Spleen (tissue), 11 donors: Measurements from ENCODE around the gene ACKR1. TPM values are rescaled to one million over a fixed set of nuclear protein-coding genes. Genes with fewer than 3 reads are reported as not detected.

Experiments used
- DNase-seq: peaks from one replicate; pipeline ENCODE4 v3.0.0-alpha.2; 2020
- H3K27ac ChIP-seq, 8 donors: fragments of 200-600 bp; sonication (generic) in 7 of 8; 1 replicate in 4 of 8; 2 replicates in 4 of 8; pipeline versions ENCODE4 v1.5.0 to v1.8.0; 2016 to 2021; ENCODE audit warnings: inconsistent platforms in 4 of 8, mild to moderate bottlenecking in 4 of 8, moderate library complexity in 1 of 8
- H3K27me3 ChIP-seq, 7 donors: fragments of 200-600 bp; sonication (generic) in 6 of 7; replicated peaks in 1 of 7; 1 replicate in 4 of 7; 2 replicates in 3 of 7; pipeline versions ENCODE4 v1.5.0 to v1.8.0; 2016 to 2021; ENCODE audit warnings: inconsistent platforms in 3 of 7, mild to moderate bottlenecking in 1 of 7
- H3K36me3 ChIP-seq, 6 donors: fragments of 200-600 bp; sonication (generic) in 5 of 6; 1 replicate in 4 of 6; 2 replicates in 2 of 6; pipeline versions ENCODE4 v1.5.0 to v1.8.0; 2016 to 2021; ENCODE audit warnings: inconsistent platforms in 2 of 6
- H3K4me1 ChIP-seq, 6 donors: fragments of 200-600 bp; sonication (generic) in 5 of 6; 1 replicate in 3 of 6; 2 replicates in 3 of 6; pipeline versions ENCODE4 v1.5.0 to v1.8.0; 2016 to 2021; ENCODE audit warnings: inconsistent platforms in 3 of 6
- H3K4me3 ChIP-seq, 8 donors: fragments of 200-600 bp; sonication (generic) in 7 of 8; 1 replicate in 4 of 8; 2 replicates in 4 of 8; pipeline versions ENCODE4 v1.5.0 to v1.8.0; 2016 to 2021; ENCODE audit warnings: inconsistent platforms in 4 of 8, mild to moderate bottlenecking in 4 of 8, moderate library complexity in 2 of 8
- H3K9me3 ChIP-seq, 8 donors: fragments of 200-600 bp; sonication (generic) in 7 of 8; 1 replicate in 4 of 8; 2 replicates in 4 of 8; pipeline versions ENCODE4 v1.5.0 to v1.8.0; 2016 to 2021; ENCODE audit warnings: inconsistent platforms in 4 of 8
- CTCF ChIP-seq, 11 experiments: fragments of 200-600 bp in 7 of 11; fragments of 450-650 bp in 4 of 11; sonication (generic) in 4 of 11; IDR thresholded peaks in 8 of 11; conservative IDR thresholded peaks in 3 of 11; 1 replicate in 7 of 11; 2 replicates in 4 of 11; pipeline versions ENCODE4 v1.4.0 to v1.8.0; 2016 to 2021; ENCODE audit warnings: antibody characterized with exemption in 11 of 11, inconsistent platforms in 4 of 11, mild to moderate bottlenecking in 1 of 11
- POLR2A ChIP-seq, 3 donors: fragments of 450-650 bp; IDR thresholded peaks; one replicate each; pipeline ENCODE4 v1.5.1; 2017; ENCODE audit warnings: antibody characterized with exemption in 3 of 3, mild to moderate bottlenecking in 1 of 3
- POLR2AphosphoS5 ChIP-seq, 3 donors: sonication (generic); formaldehyde crosslinking; IDR thresholded peaks; one replicate each; pipeline ENCODE4 v1.5.1; 2017; ENCODE audit warnings: antibody characterized with exemption in 3 of 3
- WGBS, 5 donors: extraction: QIAGEN DNeasy Blood & Tissue Kit in 3 of 5; methylation state at CpG; one replicate each; pipeline versions ENCODE4 v1.1.5 to v1.1.7; 2013 to 2018; 5-methylcytosine and 5-hydroxymethylcytosine counted together
- intact Hi-C: fragments of 100-400 bp; cut with DNase I; formaldehyde crosslinking; loops from one replicate; pipeline ENCODE4 v1.15.0; 2023; ENCODE audit warnings: low total_unique reads
- polyA plus RNA-seq, 3 donors: library from polyadenylated mRNA; stranded (reverse); fragments of 200-250 nt; gene quantifications; one replicate each; pipeline ENCODE4 v1.2.1, GENCODE V29; 2013
- total RNA-seq, 7 donors: library from RNA; depleted of rRNA in 3 of 7; stranded (reverse); fragments of >200 nt in 3 of 7; fragmentation: NEBNext Ultra II Directional in 4 of 7; extraction: Animal tissue kit (Norgen Biotek cat#: 25700) in 4 of 7; gene quantifications; one replicate each; pipeline versions ENCODE4 v1.1.0 to v1.2.1, GENCODE V29; 2016 to 2021
- donor health status: healthy with polysubstance abuse.
- donor health status: DM: no; HTN: no; CAD: no; lungs with moderate emphysema.
- donor health status: DM: no; HTN: no; CAD: no.
- donor health status: Bipolar disorder and iron deficiency.
- donor health status: healthy.
- donor health status: DM: no; HTN: no; CAD: no.
- donor health status: DM: yes; HTN: yes; CAD: no.

Gene ACKR1
- total and polyA plus RNA-seq, 10 donors = 17.6 to 141 (median 99.6) TPM

GRCh38 chr1:159218649-159219636, 14.3 kb downstream of the ACKR1 start:
- H3K9me3 ChIP-seq = no peaks in the 10 kb centered on the region
- DNase-seq = no peak
- intact Hi-C loops = loop anchor here (10.0 kb wide), 1 partner anchor 576 kb away; no protein-coding TSS in a partner anchor

GRCh38 chr1:159222075-159222865, 17.6 kb downstream of the ACKR1 start:
- no peaks in the 10 kb centered on the region for H3K4me1 ChIP-seq
- H3K27me3 ChIP-seq = peaks cover 0 to 50% (median 0%) of the 10 kb centered on the region in 7 donors
- 88 to 95% (median 92%) methylated on average over 5 of the region's 5 CpGs for WGBS, 5 donors
- no peak for TF ChIP-seq POLR2AphosphoS5 (IDR thresholded peaks at IDR 0.05)
- TF ChIP-seq POLR2A (IDR thresholded peaks at IDR 0.05) = no peak
- TF ChIP-seq CTCF (IDR thresholded peaks at IDR 0.05 in 8 of 11, conservative IDR thresholded peaks at IDR 0.05 in 3 of 11) = no peak
- H3K9me3 ChIP-seq = no peaks in the 10 kb centered on the region
- H3K4me3 ChIP-seq = no peak overlapping the region
- intact Hi-C loops = no loop called here
- H3K36me3 ChIP-seq = no peaks in the 10 kb centered on the region
- no peak for DNase-seq
- H3K27ac ChIP-seq = no peak overlapping the region

More at GRCh38 chr1:159218649-159219636, 14.3 kb downstream of the ACKR1 start:
- peaks cover 0 to 2% (median 0%) of the 10 kb centered on the region in 6 donors for H3K4me1 ChIP-seq
- no peak overlapping the region for H3K4me3 ChIP-seq
- no peak overlapping the region for H3K27ac ChIP-seq
- 77 to 85% (median 83%) methylated on average over 14 of the region's 14 CpGs for WGBS, 5 donors
- TF ChIP-seq POLR2AphosphoS5 (IDR thresholded peaks at IDR 0.05) (no peak), CTCF (IDR thresholded peaks at IDR 0.05 in 8 of 11, conservative IDR thresholded peaks at IDR 0.05 in 3 of 11) (no peak), POLR2A (IDR thresholded peaks at IDR 0.05) (no peak)
- H3K36me3 ChIP-seq = no peaks in the 10 kb centered on the region
- peaks cover 0 to 34% (median 0%) of the 10 kb centered on the region in 7 donors for H3K27me3 ChIP-seq

- H3K36me3 ChIP-seq = no peaks in the 10 kb centered on the region
- no peak overlapping the region for H3K27ac ChIP-seq
- intact Hi-C loops = no loop called here
- H3K9me3 ChIP-seq = no peaks in the 10 kb centered on the region
- TF ChIP-seq POLR2A (IDR thresholded peaks at IDR 0.05) = no peak
- TF ChIP-seq POLR2AphosphoS5 (IDR thresholded peaks at IDR 0.05) = no peak
- TF ChIP-seq CTCF (IDR thresholded peaks at IDR 0.05 in 8 of 11, conservative IDR thresholded peaks at IDR 0.05 in 3 of 11) = no peak
- no peak overlapping the region for H3K4me3 ChIP-seq
- peaks cover 0 to 50% (median 0%) of the 10 kb centered on the region in 7 donors for H3K27me3 ChIP-seq
- no peaks in the 10 kb centered on the region for H3K4me1 ChIP-seq
- WGBS, 5 donors = 64 to 77% (median 72%) methylated on average over 2 of the region's 2 CpGs
- no peak for DNase-seq
Measured at GRCh38 chr1:159223004-159223403, 18.3 kb downstream of the ACKR1 start.
